ENCODE measurements around the gene UBE2U. TPM values are rescaled to one million over a fixed set of nuclear protein-coding genes. Genes with fewer than 3 reads are reported as not detected.

The UBE2U gene
- not detected for polyA plus RNA-seq (2013, experiment 1 of 2; ENCODE audit: insufficient read length)
- polyA plus RNA-seq (2013, experiment 2 of 2; ENCODE audit: insufficient read length) = not detected

GRCh38 chr1:64203420-64203819, at the start of gene UBE2U:
Gene UBE2U (plus strand): TSS chr1:64203623. CDS start chr1:64204051, 428 bp downstream.
- DNase-seq = no peak

GRCh38 chr1:64155278-64155677, 48.1 kb upstream of the UBE2U start:
- DNase-seq = no peak

- peak; percentile 79 for DNase-seq
These were observed 42.0 kb upstream of the UBE2U start for GRCh38 chr1:64161357-64161941.

- no peak for DNase-seq
These were observed 41.3 kb upstream of the UBE2U start for GRCh38 chr1:64162151-64162550.

GRCh38 chr1:64162804-64163203, 40.6 kb upstream of the UBE2U start:
- no peak for DNase-seq

- no peak for DNase-seq
These were observed 40.0 kb upstream of the UBE2U start for GRCh38 chr1:64163431-64163830.

GRCh38 chr1:64163970-64164369, 39.5 kb upstream of the UBE2U start:
- DNase-seq = peak; percentile 70

GRCh38 chr1:64166629-64167028, 36.8 kb upstream of the UBE2U start:
- no peak for DNase-seq

- DNase-seq = peak; percentile 73
These were observed 36.2 kb upstream of the UBE2U start for GRCh38 chr1:64167176-64167575.

GRCh38 chr1:64171246-64171645, 32.2 kb upstream of the UBE2U start:
- DNase-seq = no peak

GRCh38 chr1:64171797-64172281, 31.6 kb upstream of the UBE2U start:
- peak; percentile 60 for DNase-seq

GRCh38 chr1:64172458-64172983, 30.9 kb upstream of the UBE2U start:
- DNase-seq = peak; percentile 45

GRCh38 chr1:64173336-64173940, 30.0 kb upstream of the UBE2U start:
- no peak for DNase-seq

GRCh38 chr1:64175639-64176038, 27.8 kb upstream of the UBE2U start:
- DNase-seq = no peak

GRCh38 chr1:64176659-64177058, 26.8 kb upstream of the UBE2U start:
- DNase-seq = no peak

GRCh38 chr1:64179588-64179987, 23.8 kb upstream of the UBE2U start:
- DNase-seq = no peak

- DNase-seq = no peak
These were observed 21.2 kb upstream of the UBE2U start for GRCh38 chr1:64182207-64182606.

GRCh38 chr1:64183395-64184002, 19.9 kb upstream of the UBE2U start:
- DNase-seq = no peak

- DNase-seq = no peak
These were observed 19.4 kb upstream of the UBE2U start for GRCh38 chr1:64184003-64184440.

GRCh38 chr1:64186138-64186897, 17.1 kb upstream of the UBE2U start:
- DNase-seq = no peak

- DNase-seq = no peak
These were observed 16.5 kb upstream of the UBE2U start for GRCh38 chr1:64186898-64187280.

- DNase-seq = no peak
These were observed 15.8 kb upstream of the UBE2U start for GRCh38 chr1:64187646-64188045.

- DNase-seq = no peak
These were observed 11.1 kb upstream of the UBE2U start for GRCh38 chr1:64192290-64192689.

Data from fibroblast of skin of scalp (primary cell).